ENCODE data around the gene MICU1.
"Not testable (repeated sequence)": the region's sequence is repeated elsewhere in the genome, so short reads cannot be mapped to it uniquely, and the experiment has no call there.

MICU1 gene

GRCh38 chr10:72325243-72326175 is 300.4 kb downstream of the MICU1 start:
- not testable (repeated sequence) for H3K4me3 ChIP-seq (ENCODE audit: low read length)

GRCh38 chr10:72323771-72324191 is 302.1 kb downstream of the MICU1 start:
- no peaks in the 10 kb centered on the region for H3K9me3 ChIP-seq (ENCODE audit: control insufficient read depth, low read length)
- peaks cover 52% of the 10 kb centered on the region for H3K4me1 ChIP-seq (ENCODE audit: control insufficient read depth, insufficient read depth, low read length)
- no peak overlapping the region for H3K9ac ChIP-seq (ENCODE audit: low read length)
- no peaks in the 10 kb centered on the region for H3K36me3 ChIP-seq (ENCODE audit: control insufficient read depth, insufficient read depth, low read length)
- H3K4me3 ChIP-seq (ENCODE audit: low read length): no peak overlapping the region
- H3K27me3 ChIP-seq (ENCODE audit: control insufficient read depth, insufficient read depth, low read length): no peaks in the 10 kb centered on the region

More at GRCh38 chr10:72325243-72326175, 300.4 kb downstream of the MICU1 start:
- not testable (repeated sequence) for H3K27me3 ChIP-seq (ENCODE audit: control insufficient read depth, insufficient read depth, low read length); H3K36me3 ChIP-seq (ENCODE audit: control insufficient read depth, insufficient read depth, low read length); H3K9me3 ChIP-seq (ENCODE audit: control insufficient read depth, low read length)
- peaks cover 54% of the 10 kb centered on the region for H3K4me1 ChIP-seq (ENCODE audit: control insufficient read depth, insufficient read depth, low read length)
- peak overlapping the region; percentile 15 for H3K9ac ChIP-seq (ENCODE audit: low read length)

DNA sequence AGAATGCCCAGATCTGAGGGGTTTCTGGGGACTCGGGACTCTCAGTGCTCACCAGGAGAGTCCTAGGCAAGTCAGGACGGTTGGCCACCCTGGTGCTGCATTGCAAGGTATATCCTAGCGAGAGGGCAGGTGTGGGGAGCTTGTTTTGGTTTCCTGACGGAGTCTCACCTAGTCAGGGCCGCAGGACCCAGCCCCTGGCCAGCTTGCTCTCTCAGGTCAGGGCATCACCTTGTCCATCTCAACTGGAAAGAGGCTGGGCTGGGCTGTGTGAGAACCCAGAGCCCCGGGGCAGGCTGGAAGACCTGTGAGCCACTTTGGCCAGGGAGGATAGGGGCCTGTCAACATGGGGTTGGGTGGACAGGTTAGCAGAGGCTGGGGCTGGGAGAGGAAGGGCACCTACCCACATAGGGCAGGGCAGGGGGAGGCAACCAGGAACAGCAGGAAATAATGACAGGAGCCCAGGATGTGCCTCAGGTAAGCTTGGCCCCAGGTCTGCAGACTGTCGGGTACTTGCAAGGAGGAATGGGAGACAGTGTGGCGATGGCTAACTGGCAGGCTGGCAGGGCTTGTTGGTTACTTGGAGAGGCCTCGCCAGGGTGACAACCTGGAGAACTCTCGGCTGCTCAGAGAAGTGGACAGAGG is 302.6 kb downstream of the MICU1 start:
- Histone ChIP-seq H3K4me1 (ENCODE audit: control insufficient read depth, insufficient read depth, low read length) (peaks cover 49% of the 10 kb centered on the region), H3K9ac (ENCODE audit: low read length) (no peak overlapping the region), H3K9me3 (ENCODE audit: control insufficient read depth, low read length) (no peaks in the 10 kb centered on the region), H3K27me3 (ENCODE audit: control insufficient read depth, insufficient read depth, low read length) (no peaks in the 10 kb centered on the region), H3K4me3 (ENCODE audit: low read length) (no peak overlapping the region), H3K36me3 (ENCODE audit: control insufficient read depth, insufficient read depth, low read length) (no peaks in the 10 kb centered on the region)

DNA sequence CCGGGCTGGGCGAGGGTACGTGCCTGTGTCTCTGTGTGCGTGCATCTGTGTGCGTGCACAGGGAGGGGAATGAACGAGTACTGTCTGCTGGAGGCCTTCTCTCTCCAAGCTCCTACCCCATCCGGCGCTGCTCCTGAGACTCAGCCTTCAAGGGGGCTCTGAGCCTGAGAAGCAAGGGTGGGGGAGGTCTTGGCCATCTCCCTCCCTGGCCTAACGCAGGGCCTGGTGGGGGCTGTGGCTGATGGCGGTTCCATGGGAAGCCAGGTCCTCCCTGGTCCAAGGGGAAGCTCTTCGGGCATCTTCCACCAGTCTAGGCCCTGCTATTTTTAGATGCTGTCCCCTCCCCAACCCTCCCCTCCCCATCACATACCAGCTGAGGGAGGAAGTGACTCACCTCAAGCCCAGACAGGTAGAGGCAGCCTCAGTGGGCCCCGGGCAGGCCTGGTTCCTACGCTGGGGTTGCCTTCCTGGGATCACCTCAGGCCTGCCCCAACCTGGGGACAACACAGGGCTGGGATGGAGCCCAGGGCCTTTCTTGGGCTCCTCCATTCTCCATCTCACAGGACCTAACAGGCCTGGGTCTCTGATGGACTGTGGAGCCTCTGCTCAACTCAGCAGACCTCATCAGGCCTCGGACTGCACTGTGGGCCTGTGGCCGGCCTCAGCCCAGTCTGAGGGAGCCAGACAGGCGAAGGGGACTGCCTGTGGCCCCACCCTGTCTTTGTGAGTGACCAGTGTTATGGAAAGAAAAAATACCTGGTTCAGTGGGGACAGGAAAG is 303.4 kb downstream of the MICU1 start:
- no peaks in the 10 kb centered on the region for H3K27me3 ChIP-seq (ENCODE audit: control insufficient read depth, insufficient read depth, low read length)
- H3K4me3 ChIP-seq (ENCODE audit: low read length): no peak overlapping the region
- no peak overlapping the region for H3K9ac ChIP-seq (ENCODE audit: low read length)
- H3K4me1 ChIP-seq (ENCODE audit: control insufficient read depth, insufficient read depth, low read length): peaks cover 44% of the 10 kb centered on the region
- H3K9me3 ChIP-seq (ENCODE audit: control insufficient read depth, low read length): no peaks in the 10 kb centered on the region
- no peaks in the 10 kb centered on the region for H3K36me3 ChIP-seq (ENCODE audit: control insufficient read depth, insufficient read depth, low read length)

- Histone ChIP-seq H3K4me1 (ENCODE audit: control insufficient read depth, insufficient read depth, low read length) (peaks cover 47% of the 10 kb centered on the region), H3K27me3 (ENCODE audit: control insufficient read depth, insufficient read depth, low read length) (no peaks in the 10 kb centered on the region), H3K4me3 (ENCODE audit: low read length) (no peak overlapping the region), H3K9ac (ENCODE audit: low read length) (no peak overlapping the region), H3K9me3 (ENCODE audit: control insufficient read depth, low read length) (no peaks in the 10 kb centered on the region), H3K36me3 (ENCODE audit: control insufficient read depth, insufficient read depth, low read length) (no peaks in the 10 kb centered on the region)
Measured at GRCh38 chr10:72322030-72322279, 303.9 kb downstream of the MICU1 start.

DNA sequence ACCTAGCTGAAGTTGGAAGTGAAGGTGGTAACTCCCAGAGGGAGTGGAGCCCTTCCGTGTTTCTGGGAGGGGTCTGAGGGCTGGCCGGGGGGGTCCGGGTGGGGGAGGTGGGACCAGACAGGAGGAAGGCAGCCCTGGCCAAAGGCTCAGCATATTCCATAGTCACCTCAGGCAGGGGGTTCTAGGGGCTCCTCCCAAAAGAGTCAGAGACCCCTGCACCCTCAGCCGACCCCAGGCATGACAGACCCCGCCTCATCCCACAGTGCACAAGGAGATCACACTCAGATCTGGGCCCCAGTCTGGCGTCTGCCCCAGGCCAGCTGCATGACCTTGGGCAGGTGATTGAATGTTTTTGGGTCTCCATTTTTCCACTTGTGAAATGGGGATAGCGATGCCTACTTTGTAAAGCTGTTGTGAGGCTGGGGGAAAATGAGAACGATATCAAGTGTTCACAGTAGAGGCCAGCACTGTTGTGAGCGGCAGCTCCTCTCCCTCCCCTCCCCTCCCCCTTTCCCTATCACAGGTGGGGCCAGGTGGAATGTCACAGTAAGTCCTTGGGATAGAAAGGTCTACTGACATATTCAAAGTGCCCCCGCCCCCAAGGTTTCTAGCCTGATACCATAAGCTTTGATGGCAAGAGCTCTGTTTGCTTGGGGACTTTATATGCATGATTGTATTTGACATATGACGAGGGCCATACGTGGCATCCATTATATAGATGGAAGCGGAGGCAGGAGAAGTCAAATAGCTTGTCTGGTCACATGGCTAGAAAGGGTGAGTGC is 304.4 kb downstream of the MICU1 start:
- Histone ChIP-seq H3K27me3 (ENCODE audit: control insufficient read depth, insufficient read depth, low read length) (no peaks in the 10 kb centered on the region), H3K9ac (ENCODE audit: low read length) (peak overlapping the region; percentile 72), H3K4me1 (ENCODE audit: control insufficient read depth, insufficient read depth, low read length) (peaks cover 53% of the 10 kb centered on the region), H3K36me3 (ENCODE audit: control insufficient read depth, insufficient read depth, low read length) (no peaks in the 10 kb centered on the region), H3K9me3 (ENCODE audit: control insufficient read depth, low read length) (no peaks in the 10 kb centered on the region), H3K4me3 (ENCODE audit: low read length) (no peak overlapping the region)

DNA sequence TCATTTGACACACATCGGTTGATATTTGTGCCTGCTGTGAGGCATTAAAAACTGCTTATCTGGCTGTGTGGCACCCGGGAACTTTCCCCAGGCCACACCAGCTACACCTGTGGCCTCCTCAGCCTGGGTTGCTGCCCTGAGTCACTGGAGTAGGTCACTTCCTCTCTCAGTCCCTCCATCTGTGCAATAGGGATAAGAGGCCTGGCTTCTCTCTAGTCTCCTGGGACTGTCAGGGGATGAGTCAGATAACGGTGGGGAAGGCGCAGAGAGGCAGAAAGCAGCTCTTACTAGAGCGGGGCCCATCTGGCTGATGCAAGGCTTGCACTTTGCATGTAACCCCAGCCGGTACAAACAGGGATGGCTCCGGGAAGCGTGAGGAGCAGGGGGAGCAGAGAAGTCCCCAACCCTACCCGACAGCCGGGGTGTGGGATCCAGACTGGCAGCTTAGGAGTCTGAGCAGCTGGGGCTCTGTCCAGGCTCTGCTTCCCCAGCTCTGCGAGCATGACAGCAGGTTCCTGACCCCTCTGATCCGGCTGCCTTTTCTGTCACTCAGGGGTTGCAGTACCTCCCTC is 305.1 kb downstream of the MICU1 start:
- Histone ChIP-seq H3K36me3 (ENCODE audit: control insufficient read depth, insufficient read depth, low read length) (no peaks in the 10 kb centered on the region), H3K9ac (ENCODE audit: low read length) (peak overlapping the region; percentile 72), H3K4me1 (ENCODE audit: control insufficient read depth, insufficient read depth, low read length) (peaks cover 59% of the 10 kb centered on the region), H3K27me3 (ENCODE audit: control insufficient read depth, insufficient read depth, low read length) (no peaks in the 10 kb centered on the region), H3K4me3 (ENCODE audit: low read length) (peak overlapping the region; percentile 52), H3K9me3 (ENCODE audit: control insufficient read depth, low read length) (no peaks in the 10 kb centered on the region)

DNA sequence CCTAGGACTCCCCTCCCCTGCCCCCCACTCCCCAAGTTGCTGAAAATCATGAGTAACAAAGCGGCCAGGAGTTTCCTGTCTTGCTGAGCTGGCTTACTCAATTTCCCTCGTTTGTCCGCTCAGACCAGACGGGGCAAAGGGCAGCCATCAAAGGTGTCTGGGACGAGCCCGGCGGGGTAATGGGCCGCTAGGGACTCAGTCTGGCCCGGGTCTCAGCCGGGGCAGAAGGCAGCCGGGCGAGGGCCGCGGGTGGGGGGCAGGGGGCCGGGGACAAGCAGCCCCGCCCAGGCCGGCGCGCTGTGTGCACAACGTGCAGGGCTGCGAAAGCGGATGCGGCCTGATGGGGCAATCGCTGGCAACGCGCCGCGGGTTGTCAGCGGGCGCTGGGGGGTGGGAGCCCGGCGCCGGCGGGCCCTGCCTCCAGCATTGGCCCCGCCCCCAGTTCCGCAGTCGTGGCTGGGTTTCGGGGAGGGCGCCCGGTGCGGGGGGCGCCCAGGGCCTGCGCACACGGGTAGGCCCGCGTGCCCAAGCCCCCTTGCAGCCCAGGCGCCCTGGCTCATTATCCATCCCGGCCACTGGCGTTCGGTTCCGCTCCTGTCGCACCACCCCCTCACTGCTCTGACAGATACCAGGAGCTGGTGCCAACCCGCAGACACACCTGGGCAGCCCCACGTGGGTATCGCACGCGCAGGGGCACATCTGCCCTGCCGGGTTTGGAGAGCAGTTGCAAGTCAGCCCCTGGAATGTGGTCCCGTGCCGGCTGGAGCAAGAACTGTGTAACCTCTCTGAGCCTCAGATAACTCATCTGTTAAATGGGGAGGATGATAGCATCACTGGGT is 306.2 kb downstream of the MICU1 start:
- Histone ChIP-seq H3K4me1 (ENCODE audit: control insufficient read depth, insufficient read depth, low read length) (peaks cover 59% of the 10 kb centered on the region), H3K27me3 (ENCODE audit: control insufficient read depth, insufficient read depth, low read length) (no peaks in the 10 kb centered on the region), H3K36me3 (ENCODE audit: control insufficient read depth, insufficient read depth, low read length) (no peaks in the 10 kb centered on the region), H3K9me3 (ENCODE audit: control insufficient read depth, low read length) (no peaks in the 10 kb centered on the region), H3K4me3 (ENCODE audit: low read length) (peak overlapping the region; percentile 52), H3K9ac (ENCODE audit: low read length) (peak overlapping the region; percentile 72)

DNA sequence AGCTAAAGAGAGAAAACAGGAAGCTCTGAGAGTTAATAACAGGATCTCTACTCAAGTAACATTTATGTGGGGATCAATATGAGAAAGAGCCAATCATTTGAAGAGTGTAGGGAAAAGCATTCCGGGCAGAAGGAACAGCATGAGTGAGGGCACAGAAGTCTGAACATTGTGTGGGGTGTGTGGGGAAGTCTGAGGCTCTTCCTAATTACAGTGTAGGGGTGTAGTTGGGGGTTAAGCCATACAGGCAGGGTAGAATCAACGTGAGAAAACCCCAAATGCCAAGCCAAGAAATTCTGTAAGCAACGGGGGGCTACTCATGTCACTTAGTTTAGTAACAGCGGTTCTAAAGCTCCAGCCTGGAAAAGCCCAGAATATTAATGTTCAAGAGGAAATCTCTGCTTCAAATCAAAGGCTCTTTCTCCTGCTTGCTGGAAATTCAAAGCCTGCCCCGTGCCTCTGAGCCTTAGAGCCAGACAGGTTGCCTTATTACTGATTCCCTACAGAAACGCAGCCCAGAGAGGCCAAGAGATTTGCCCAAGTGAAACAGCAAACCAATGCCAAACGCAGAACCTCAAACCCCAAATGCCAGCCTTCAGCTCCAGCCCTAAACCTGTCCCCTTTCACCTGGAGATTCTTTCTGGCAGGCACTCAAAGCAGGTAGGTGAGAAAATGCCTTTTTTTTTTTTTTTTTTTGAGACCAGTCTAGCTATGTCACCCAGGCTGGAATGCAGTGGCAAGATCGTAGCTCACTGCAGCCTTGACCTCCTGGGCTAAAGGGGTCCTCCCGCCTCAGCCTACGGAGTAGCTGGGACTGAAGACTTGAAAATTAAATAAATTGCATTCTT is 307.2 kb downstream of the MICU1 start:
- Histone ChIP-seq H3K9me3 (ENCODE audit: control insufficient read depth, low read length) (no peaks in the 10 kb centered on the region), H3K9ac (ENCODE audit: low read length) (peak overlapping the region; percentile 72), H3K4me3 (ENCODE audit: low read length) (peak overlapping the region; percentile 52), H3K36me3 (ENCODE audit: control insufficient read depth, insufficient read depth, low read length) (no peaks in the 10 kb centered on the region), H3K4me1 (ENCODE audit: control insufficient read depth, insufficient read depth, low read length) (peaks cover 59% of the 10 kb centered on the region), H3K27me3 (ENCODE audit: control insufficient read depth, insufficient read depth, low read length) (no peaks in the 10 kb centered on the region)
